Measurements from ENCODE around the gene VSIR.

Gene VSIR

DNA sequence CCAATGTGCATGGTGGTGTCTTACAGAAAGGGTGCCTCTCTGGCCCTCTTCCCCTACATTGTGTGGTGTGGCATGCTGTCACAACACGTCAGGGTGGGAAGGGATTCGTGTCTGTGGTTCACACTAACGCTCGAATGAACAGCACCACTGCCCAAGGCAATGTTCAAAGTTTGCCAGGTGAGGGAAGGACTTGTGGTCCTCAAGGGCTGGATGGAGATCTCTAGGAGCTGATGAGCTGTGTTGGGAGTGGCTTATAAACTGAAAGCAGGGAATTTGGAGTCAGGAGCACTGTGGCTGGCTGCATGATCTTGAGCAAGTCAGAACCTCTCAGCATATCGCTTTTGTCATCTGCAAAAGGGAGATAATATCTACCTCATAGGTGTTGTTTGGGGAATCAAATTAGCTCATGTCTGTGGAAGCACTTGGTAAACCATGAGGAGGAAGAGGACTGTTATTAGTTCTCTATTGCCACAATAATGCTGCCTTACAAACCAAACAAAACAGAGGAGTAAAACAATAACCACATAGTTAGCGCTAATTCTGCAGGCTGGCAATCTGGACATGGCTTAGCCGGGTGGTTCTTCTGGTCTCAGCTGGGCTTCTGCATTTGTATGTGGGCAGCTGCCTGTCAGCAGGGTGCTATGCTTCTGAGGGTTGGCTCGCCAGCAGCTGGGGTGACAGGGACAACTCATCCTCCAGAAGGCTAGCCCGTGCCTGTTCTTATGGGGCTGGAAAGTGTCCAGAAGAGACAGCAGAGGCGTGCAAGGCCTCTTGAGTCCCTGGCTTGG lies 30.8 kb downstream of the VSIR start:
- Histone ChIP-seq H3K9me3 (ENCODE audit: insufficient read depth, low read length) (no peaks in the 10 kb centered on the region), H3K9ac (ENCODE audit: low read length) (no peak overlapping the region), H3K9me2 (replicated peaks; ENCODE audit: insufficient read depth, low read length) (no peaks in the 10 kb centered on the region), H3K27me3 (ENCODE audit: low read length) (no peaks in the 10 kb centered on the region), H2AFZ (ENCODE audit: low read depth, low read length, severe bottlenecking) (no peak overlapping the region), H3K79me2 (ENCODE audit: insufficient read depth, low read length) (no peaks in the 10 kb centered on the region), H4K20me1 (ENCODE audit: low read depth, low read length) (no peaks in the 10 kb centered on the region), H3K36me3 (ENCODE audit: low read length) (no peaks in the 10 kb centered on the region), H3K4me2 (ENCODE audit: low read depth, low read length, poor library complexity, severe bottlenecking) (no peak overlapping the region), H3K4me3 (ENCODE audit: insufficient read depth, low read length, poor library complexity, severe bottlenecking) (no peak overlapping the region), H3F3A (ENCODE audit: insufficient read depth) (no peaks in the 10 kb centered on the region), H3K27ac (ENCODE audit: low read depth, low read length) (no peak overlapping the region)
- TF ChIP-seq, protein P1, sequence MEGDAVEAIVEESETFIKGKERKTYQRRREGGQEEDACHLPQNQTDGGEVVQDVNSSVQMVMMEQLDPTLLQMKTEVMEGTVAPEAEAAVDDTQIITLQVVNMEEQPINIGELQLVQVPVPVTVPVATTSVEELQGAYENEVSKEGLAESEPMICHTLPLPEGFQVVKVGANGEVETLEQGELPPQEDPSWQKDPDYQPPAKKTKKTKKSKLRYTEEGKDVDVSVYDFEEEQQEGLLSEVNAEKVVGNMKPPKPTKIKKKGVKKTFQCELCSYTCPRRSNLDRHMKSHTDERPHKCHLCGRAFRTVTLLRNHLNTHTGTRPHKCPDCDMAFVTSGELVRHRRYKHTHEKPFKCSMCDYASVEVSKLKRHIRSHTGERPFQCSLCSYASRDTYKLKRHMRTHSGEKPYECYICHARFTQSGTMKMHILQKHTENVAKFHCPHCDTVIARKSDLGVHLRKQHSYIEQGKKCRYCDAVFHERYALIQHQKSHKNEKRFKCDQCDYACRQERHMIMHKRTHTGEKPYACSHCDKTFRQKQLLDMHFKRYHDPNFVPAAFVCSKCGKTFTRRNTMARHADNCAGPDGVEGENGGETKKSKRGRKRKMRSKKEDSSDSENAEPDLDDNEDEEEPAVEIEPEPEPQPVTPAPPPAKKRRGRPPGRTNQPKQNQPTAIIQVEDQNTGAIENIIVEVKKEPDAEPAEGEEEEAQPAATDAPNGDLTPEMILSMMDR (IDR thresholded peaks at IDR 0.05; ENCODE audit: insufficient read depth, low read length, poor library complexity, severe bottlenecking), result no peak
- no peak for TF ChIP-seq EZH2phosphoT487 (conservative IDR thresholded peaks at IDR 0.05; ENCODE audit: low read length)

DNA sequence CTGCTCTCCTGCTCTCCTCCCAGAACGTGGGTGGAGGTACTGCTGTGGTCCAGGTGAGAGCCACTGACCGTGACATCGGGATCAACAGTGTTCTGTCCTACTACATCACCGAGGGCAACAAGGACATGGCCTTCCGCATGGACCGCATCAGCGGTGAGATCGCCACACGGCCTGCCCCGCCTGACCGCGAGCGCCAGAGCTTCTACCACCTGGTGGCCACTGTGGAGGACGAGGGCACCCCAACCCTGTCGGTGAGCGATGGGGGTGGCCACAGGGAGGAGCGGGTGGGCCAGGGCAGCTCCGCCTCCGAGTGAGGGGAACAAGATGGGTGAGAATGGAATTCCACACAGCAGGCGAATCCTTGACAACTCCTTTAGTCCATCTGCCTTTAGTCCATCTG lies 31.6 kb downstream of the VSIR start:
- Histone ChIP-seq H3K27ac (ENCODE audit: low read depth, low read length) (no peak overlapping the region), H3K9me3 (ENCODE audit: insufficient read depth, low read length) (no peaks in the 10 kb centered on the region), H2AFZ (ENCODE audit: low read depth, low read length, severe bottlenecking) (no peak overlapping the region), H3K9ac (ENCODE audit: low read length) (no peak overlapping the region), H3K4me2 (ENCODE audit: low read depth, low read length, poor library complexity, severe bottlenecking) (no peak overlapping the region), H3K4me3 (ENCODE audit: insufficient read depth, low read length, poor library complexity, severe bottlenecking) (no peak overlapping the region), H3K79me2 (ENCODE audit: insufficient read depth, low read length) (no peaks in the 10 kb centered on the region), H3K27me3 (ENCODE audit: low read length) (no peaks in the 10 kb centered on the region), H3F3A (ENCODE audit: insufficient read depth) (no peaks in the 10 kb centered on the region), H3K36me3 (ENCODE audit: low read length) (no peaks in the 10 kb centered on the region), H4K20me1 (ENCODE audit: low read depth, low read length) (no peaks in the 10 kb centered on the region), H3K9me2 (replicated peaks; ENCODE audit: insufficient read depth, low read length) (no peaks in the 10 kb centered on the region)
- TF ChIP-seq, protein P1 (IDR thresholded peaks at IDR 0.05; ENCODE audit: insufficient read depth, low read length, poor library complexity, severe bottlenecking), result no peak
- no peak for TF ChIP-seq EZH2phosphoT487 (conservative IDR thresholded peaks at IDR 0.05; ENCODE audit: low read length)

DNA sequence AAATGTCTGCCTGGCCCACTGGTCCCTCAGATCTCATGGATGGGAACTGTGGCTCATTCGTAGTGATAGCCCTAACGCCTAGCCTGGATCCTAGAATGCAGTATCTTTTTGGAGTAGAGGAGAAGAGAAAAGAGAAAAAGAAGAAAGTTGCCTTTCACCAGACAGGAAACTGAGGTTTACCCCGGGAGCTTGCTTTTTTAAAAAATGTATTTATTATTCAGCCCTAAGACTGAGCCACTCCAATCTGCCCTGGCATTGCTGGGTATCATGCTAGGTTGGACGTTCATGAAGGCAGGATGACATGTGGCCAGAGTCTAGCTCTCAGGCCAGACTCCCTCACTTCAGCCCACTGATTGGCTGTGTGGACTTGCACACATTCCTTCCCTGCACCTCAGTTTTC lies 32.3 kb downstream of the VSIR start:
- Histone ChIP-seq H3K4me3 (ENCODE audit: insufficient read depth, low read length, poor library complexity, severe bottlenecking) (no peak overlapping the region), H2AFZ (ENCODE audit: low read depth, low read length, severe bottlenecking) (no peak overlapping the region), H3K27ac (ENCODE audit: low read depth, low read length) (no peak overlapping the region), H3K9ac (ENCODE audit: low read length) (no peak overlapping the region), H3K27me3 (ENCODE audit: low read length) (no peaks in the 10 kb centered on the region), H3K9me2 (replicated peaks; ENCODE audit: insufficient read depth, low read length) (no peaks in the 10 kb centered on the region), H3K79me2 (ENCODE audit: insufficient read depth, low read length) (no peaks in the 10 kb centered on the region), H3F3A (ENCODE audit: insufficient read depth) (no peaks in the 10 kb centered on the region), H4K20me1 (ENCODE audit: low read depth, low read length) (no peaks in the 10 kb centered on the region), H3K36me3 (ENCODE audit: low read length) (no peaks in the 10 kb centered on the region), H3K4me2 (ENCODE audit: low read depth, low read length, poor library complexity, severe bottlenecking) (no peak overlapping the region), H3K9me3 (ENCODE audit: insufficient read depth, low read length) (no peaks in the 10 kb centered on the region)
- TF ChIP-seq, protein P1 (IDR thresholded peaks at IDR 0.05; ENCODE audit: insufficient read depth, low read length, poor library complexity, severe bottlenecking), result no peak
- TF ChIP-seq EZH2phosphoT487 (conservative IDR thresholded peaks at IDR 0.05; ENCODE audit: low read length), result no peak
